Colonic mucosa (tissue), 4 donors: ENCODE measurements around the gene PDE6A. TPM values are rescaled to one million over a fixed set of nuclear protein-coding genes. Genes with fewer than 3 reads are reported as not detected.

ENCODE experiments used
- DNase-seq: peaks from one replicate; pipeline ENCODE4 v3.0.0-alpha.2; 2020
- H3K27ac ChIP-seq: fragments of 200-600 bp; one replicate; pipeline ENCODE4 v1.8.0; 2021
- H3K27me3 ChIP-seq: fragments of 200-600 bp; one replicate; pipeline ENCODE4 v1.8.0; 2021
- H3K36me3 ChIP-seq: fragments of 200-600 bp; one replicate; pipeline ENCODE4 v1.8.0; 2021
- H3K4me1 ChIP-seq: fragments of 200-600 bp; one replicate; pipeline ENCODE4 v1.8.0; 2021; ENCODE audit warnings: mild to moderate bottlenecking
- H3K4me3 ChIP-seq: fragments of 200-600 bp; one replicate; pipeline ENCODE4 v1.8.0; 2021
- H3K9ac ChIP-seq, 2 donors: one replicate each; pipeline ENCODE4 v1.7.0; 2013; ENCODE audit warnings: control low read depth in 2 of 2, low read depth in 2 of 2, low read length in 2 of 2
- H3K9me3 ChIP-seq: fragments of 200-600 bp; one replicate; pipeline ENCODE4 v1.8.0; 2021
- intact Hi-C: fragments of 100-400 bp; cut with DNase I; formaldehyde crosslinking; loops from one replicate; pipeline ENCODE4 v1.14.1; 2022
- total RNA-seq, 2 donors: library from RNA; stranded (reverse); fragmentation: NEBNext Ultra II Directional in 1 of 2; extraction: Animal tissue kit (Norgen Biotek cat#: 25700) in 1 of 2; gene quantifications; one replicate each; pipeline ENCODE4 v1.2.1, GENCODE V29; 2021
- TF ChIP-seq, protein P1 (sequence below): fragments of 200-600 bp; IDR thresholded peaks from one replicate; pipeline ENCODE4 v1.8.0; 2022; ENCODE audit warnings: antibody characterized with exemption, mild to moderate bottlenecking
- donor health status: healthy.
- donor health status: DM: no; HTN: no; CAD: no.
- donor health status: DM: no; HTN: no; CAD: no.

The PDE6A gene
- total RNA-seq, 2 donors from 2014 or later: 1.5 to 2.7 TPM

DNA sequence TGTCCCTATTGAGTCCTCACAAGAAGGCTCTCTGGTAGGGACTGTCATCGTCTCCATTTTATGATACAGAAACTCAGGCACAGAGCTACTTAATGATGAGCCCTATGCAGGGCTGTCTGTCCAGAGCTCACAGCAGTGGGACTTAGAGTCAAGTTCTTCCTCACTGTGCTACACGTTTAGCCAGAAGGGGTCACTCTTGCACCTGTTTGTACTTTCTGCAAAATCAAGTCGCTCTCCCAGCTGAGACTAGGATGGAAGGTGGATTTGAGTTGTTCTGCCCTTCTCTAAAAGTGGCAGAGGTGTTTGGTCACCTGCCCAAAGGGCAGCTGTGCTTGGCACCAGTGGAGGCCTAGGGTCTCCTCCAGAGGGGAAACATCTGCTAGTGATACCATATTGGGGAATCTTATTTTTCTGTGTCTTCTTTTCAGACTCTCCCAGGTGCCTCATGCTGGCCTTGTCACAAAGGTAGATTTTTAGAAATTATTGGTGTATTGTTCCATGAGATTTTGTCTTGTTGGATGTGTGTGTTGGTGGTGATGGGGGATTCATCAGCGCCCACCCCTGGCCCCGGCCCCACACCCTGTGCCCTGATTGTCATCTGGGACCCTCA, 110.2 kb downstream of the PDE6A start:
- Histone ChIP-seq H3K4me3 (no peak overlapping the region), H3K9ac (no peak overlapping the region), H3K27me3 (no peaks in the 10 kb centered on the region), H3K9me3 (no peaks in the 10 kb centered on the region), H3K36me3 (no peaks in the 10 kb centered on the region), H3K4me1 (no peaks in the 10 kb centered on the region), H3K27ac (no peak overlapping the region)
- intact Hi-C loops: loop anchor here (10.0 kb wide), 1 partner anchor 290 kb away; no protein-coding TSS in a partner anchor
- TF ChIP-seq, protein P1, sequence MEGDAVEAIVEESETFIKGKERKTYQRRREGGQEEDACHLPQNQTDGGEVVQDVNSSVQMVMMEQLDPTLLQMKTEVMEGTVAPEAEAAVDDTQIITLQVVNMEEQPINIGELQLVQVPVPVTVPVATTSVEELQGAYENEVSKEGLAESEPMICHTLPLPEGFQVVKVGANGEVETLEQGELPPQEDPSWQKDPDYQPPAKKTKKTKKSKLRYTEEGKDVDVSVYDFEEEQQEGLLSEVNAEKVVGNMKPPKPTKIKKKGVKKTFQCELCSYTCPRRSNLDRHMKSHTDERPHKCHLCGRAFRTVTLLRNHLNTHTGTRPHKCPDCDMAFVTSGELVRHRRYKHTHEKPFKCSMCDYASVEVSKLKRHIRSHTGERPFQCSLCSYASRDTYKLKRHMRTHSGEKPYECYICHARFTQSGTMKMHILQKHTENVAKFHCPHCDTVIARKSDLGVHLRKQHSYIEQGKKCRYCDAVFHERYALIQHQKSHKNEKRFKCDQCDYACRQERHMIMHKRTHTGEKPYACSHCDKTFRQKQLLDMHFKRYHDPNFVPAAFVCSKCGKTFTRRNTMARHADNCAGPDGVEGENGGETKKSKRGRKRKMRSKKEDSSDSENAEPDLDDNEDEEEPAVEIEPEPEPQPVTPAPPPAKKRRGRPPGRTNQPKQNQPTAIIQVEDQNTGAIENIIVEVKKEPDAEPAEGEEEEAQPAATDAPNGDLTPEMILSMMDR: peak; percentile 44
- peak; percentile 77 for DNase-seq

DNA sequence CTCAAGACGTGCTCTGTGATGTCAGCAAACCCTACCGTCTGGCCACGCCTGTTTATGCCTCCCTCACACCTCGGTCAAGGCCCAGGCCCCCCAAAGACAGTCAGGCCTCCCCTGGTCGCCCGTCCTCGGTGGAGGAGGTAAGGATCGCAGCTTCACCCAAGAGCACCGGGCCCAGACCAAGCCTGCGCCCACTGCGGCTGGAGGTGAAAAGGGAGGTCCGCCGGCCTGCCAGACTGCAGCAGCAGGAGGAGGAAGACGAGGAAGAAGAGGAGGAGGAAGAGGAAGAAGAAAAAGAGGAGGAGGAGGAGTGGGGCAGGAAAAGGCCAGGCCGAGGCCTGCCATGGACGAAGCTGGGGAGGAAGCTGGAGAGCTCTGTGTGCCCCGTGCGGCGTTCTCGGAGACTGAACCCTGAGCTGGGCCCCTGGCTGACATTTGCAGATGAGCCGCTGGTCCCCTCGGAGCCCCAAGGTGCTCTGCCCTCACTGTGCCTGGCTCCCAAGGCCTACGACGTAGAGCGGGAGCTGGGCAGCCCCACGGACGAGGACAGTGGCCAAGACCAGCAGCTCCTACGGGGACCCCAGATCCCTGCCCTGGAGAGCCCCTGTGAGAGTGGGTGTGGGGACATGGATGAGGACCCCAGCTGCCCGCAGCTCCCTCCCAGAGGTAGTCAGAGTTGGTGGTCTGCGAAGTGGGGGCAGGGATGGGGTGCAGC, 111.3 kb downstream of the PDE6A start:
- Histone ChIP-seq H3K9ac (no peak overlapping the region), H3K9me3 (no peaks in the 10 kb centered on the region), H3K27ac (no peak overlapping the region), H3K36me3 (no peaks in the 10 kb centered on the region), H3K4me3 (no peak overlapping the region), H3K27me3 (no peaks in the 10 kb centered on the region), H3K4me1 (no peaks in the 10 kb centered on the region)
- TF ChIP-seq, protein P1: no peak
- no peak for DNase-seq
- intact Hi-C loops: loop anchor here (10.0 kb wide), 1 partner anchor 292 kb away; no protein-coding TSS in a partner anchor

DNA sequence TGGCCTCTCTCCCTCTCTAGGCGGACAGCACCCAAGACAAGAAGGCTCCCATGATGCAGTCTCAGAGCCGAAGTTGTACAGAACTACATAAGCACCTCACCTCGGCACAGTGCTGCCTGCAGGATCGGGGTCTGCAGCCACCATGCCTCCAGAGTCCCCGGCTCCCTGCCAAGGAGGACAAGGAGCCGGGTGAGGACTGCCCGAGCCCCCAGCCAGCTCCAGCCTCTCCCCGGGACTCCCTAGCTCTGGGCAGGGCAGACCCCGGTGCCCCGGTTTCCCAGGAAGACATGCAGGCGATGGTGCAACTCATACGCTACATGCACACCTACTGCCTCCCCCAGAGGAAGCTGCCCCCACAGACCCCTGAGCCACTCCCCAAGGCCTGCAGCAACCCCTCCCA, 112.0 kb downstream of the PDE6A start:
- Histone ChIP-seq H3K9me3 (no peaks in the 10 kb centered on the region), H3K4me1 (no peaks in the 10 kb centered on the region), H3K4me3 (no peak overlapping the region), H3K27ac (no peak overlapping the region), H3K27me3 (no peaks in the 10 kb centered on the region), H3K36me3 (no peaks in the 10 kb centered on the region), H3K9ac (no peak overlapping the region)
- TF ChIP-seq, protein P1: no peak
- intact Hi-C loops: loop anchor here (10.0 kb wide), 1 partner anchor 292 kb away; no protein-coding TSS in a partner anchor
- no peak for DNase-seq

DNA sequence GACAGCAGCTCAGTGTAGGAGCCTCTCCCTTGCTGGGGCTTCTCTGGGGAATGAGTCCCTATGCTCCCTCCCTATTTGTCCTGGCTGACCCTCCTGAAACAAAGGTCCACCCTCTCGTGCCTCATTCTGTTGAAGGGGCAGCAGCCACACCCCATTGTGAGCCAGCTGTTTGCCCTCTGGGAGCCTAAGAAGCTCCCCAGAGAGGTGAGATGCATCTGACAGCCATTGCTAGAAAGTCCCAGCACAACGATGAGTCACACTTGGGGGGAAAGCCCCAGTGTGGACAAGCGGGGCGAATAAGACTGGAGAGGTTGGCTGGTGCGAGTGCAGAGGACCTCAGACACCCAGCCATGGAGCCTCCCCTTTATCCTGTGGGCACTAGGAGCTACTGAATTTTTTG, 113.1 kb downstream of the PDE6A start:
- Histone ChIP-seq H3K36me3 (no peaks in the 10 kb centered on the region), H3K4me1 (no peaks in the 10 kb centered on the region), H3K4me3 (no peak overlapping the region), H3K9me3 (no peaks in the 10 kb centered on the region), H3K27me3 (no peaks in the 10 kb centered on the region), H3K27ac (no peak overlapping the region), H3K9ac (no peak overlapping the region)
- DNase-seq: no peak
- TF ChIP-seq, protein P1: no peak
- intact Hi-C loops: loop anchor here (10.0 kb wide), 1 partner anchor 293 kb away; no protein-coding TSS in a partner anchor

DNA sequence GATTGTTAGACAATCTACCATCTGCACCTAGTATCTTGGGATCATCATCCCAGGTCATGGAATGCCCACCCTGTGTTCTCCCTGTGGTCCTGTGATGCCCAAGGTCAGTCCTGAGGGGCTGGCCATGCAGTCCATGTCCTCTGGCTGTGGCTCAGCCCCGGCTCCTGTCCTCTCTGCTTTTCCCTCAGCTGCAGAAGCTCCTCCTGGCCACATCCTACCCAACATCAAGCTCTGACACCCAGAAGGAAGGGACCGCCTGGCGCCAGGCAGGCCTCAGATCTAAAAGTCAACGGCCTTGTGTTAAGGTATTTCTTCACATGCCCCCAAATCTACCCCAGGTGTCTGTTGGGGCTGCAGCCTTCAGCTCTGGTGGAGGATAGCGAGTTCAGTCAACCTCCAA, 114.0 kb downstream of the PDE6A start:
- H3K4me1 ChIP-seq: no peaks in the 10 kb centered on the region
- TF ChIP-seq, protein P1: no peak
- no peak overlapping the region for H3K27ac ChIP-seq
- no peaks in the 10 kb centered on the region for H3K27me3 ChIP-seq
- DNase-seq: no peak
- H3K4me3 ChIP-seq: no peak overlapping the region
- no peak overlapping the region for H3K9ac ChIP-seq
- H3K36me3 ChIP-seq: no peaks in the 10 kb centered on the region
- H3K9me3 ChIP-seq: no peaks in the 10 kb centered on the region
- intact Hi-C loops: loop anchor here (10.0 kb wide), 1 partner anchor 294 kb away; no protein-coding TSS in a partner anchor
